HepG2 (cell line): Measurements from ENCODE around the gene EGFL8. TPM values are rescaled to one million over a fixed set of nuclear protein-coding genes. Genes with fewer than 3 reads are reported as not detected.
A peak's percentile ranks its signal among the peaks of the same experiment; 100 is the strongest.

ENCODE experiments used
- AHR ChIP-seq: IDR thresholded peaks from 2 replicates; pipeline ENCODE4 v1.6.1; 2018; ENCODE audit warnings: missing genetic modification reagents, missing compliant biosample characterization
- FOXO4 ChIP-seq: sonication (generic); formaldehyde crosslinking; conservative IDR thresholded peaks from 2 replicates; pipeline ENCODE4 v1.8.1; 2023; ENCODE audit warnings: missing genetic modification reagents
- GTF2F1 ChIP-seq: fragments of 150-350 bp; IDR thresholded peaks from 2 replicates; pipeline ENCODE4 v1.6.1; 2014; ENCODE audit warnings: low read length
- KLF9 ChIP-seq: IDR thresholded peaks from 2 replicates; pipeline ENCODE4 v1.6.1; 2016; ENCODE audit warnings: low read depth
- MBNL3 ChIP-seq: fragments of 250-450 bp; sonication (Bioruptor Pico); conservative IDR thresholded peaks from 2 replicates; pipeline ENCODE4 v1.8.0; 2022; ENCODE audit warnings: mild to moderate bottlenecking, inconsistent platforms
- NFAT5 ChIP-seq: sonication (generic); formaldehyde crosslinking; IDR thresholded peaks from 2 replicates; pipeline ENCODE4 v1.4.0; 2020; ENCODE audit warnings: missing genetic modification reagents
- NFYC ChIP-seq: IDR thresholded peaks from 2 replicates; pipeline ENCODE4 v1.6.1; 2016; ENCODE audit warnings: missing genetic modification reagents, missing compliant biosample characterization
- PHF21A ChIP-seq: sonication (generic); formaldehyde crosslinking; IDR thresholded peaks from 2 replicates; pipeline ENCODE4 v1.5.0; 2020; ENCODE audit warnings: mild to moderate bottlenecking, missing genetic modification reagents
- SALL1 ChIP-seq: sonication (generic); formaldehyde crosslinking; IDR thresholded peaks from 2 replicates; pipeline ENCODE4 v1.8.0; 2022; ENCODE audit warnings: mild to moderate bottlenecking, missing genetic modification reagents
- SATB2 ChIP-seq: sonication (generic); formaldehyde crosslinking; IDR thresholded peaks from 2 replicates; pipeline ENCODE4 v1.5.0; 2020; ENCODE audit warnings: missing genetic modification reagents
- SKIL ChIP-seq: sonication (generic); formaldehyde crosslinking; IDR thresholded peaks from 2 replicates; pipeline ENCODE4 v1.8.0; 2022; ENCODE audit warnings: missing genetic modification reagents, mild to moderate bottlenecking, moderate library complexity, borderline replicate concordance
- SP4 ChIP-seq: sonication (generic); formaldehyde crosslinking; IDR thresholded peaks from 2 replicates; pipeline ENCODE4 v1.8.1; 2023; ENCODE audit warnings: mild to moderate bottlenecking, missing genetic modification reagents
- SRSF1 ChIP-seq: fragments of 200-400 bp; formaldehyde crosslinking; optimal IDR thresholded peaks from 2 replicates; pipeline ENCODE3; 2017; ENCODE audit warnings: mild to moderate bottlenecking, low read depth, low read length, moderate library complexity
- THAP11 ChIP-seq: IDR thresholded peaks from 2 replicates; pipeline ENCODE4 v1.6.1; 2016; ENCODE audit warnings: missing biosample characterization, missing genetic modification reagents
- TOE1 ChIP-seq: sonication (generic); formaldehyde crosslinking; IDR thresholded peaks from 2 replicates; pipeline ENCODE4 v1.4.0; 2020; ENCODE audit warnings: mild to moderate bottlenecking, missing genetic modification reagents
- ZNF709 ChIP-seq: sonication (generic); formaldehyde crosslinking; IDR thresholded peaks from 2 replicates; pipeline ENCODE4 v1.5.0; 2020; ENCODE audit warnings: mild to moderate bottlenecking, missing genetic modification reagents
- ZNF841 ChIP-seq: sonication (generic); formaldehyde crosslinking; IDR thresholded peaks from 2 replicates; pipeline ENCODE4 v1.8.1; 2023; ENCODE audit warnings: missing genetic modification reagents, borderline replicate concordance
- ZXDC ChIP-seq: sonication (generic); formaldehyde crosslinking; IDR thresholded peaks from 2 replicates; pipeline ENCODE4 v1.5.0; 2020; ENCODE audit warnings: mild to moderate bottlenecking, missing genetic modification reagents
- polyA plus RNA-seq, 8 experiments: library from polyadenylated mRNA; depleted of rRNA in 3 of 8; stranded (reverse) in 7 of 8; unstranded in 1 of 8; fragments of >200 nt; fragmentation: Illumina TruSeq in 4 of 8; extraction: Trizol in 4 of 8; gene quantifications; 2 replicates each; pipeline versions ENCODE4 v1.2.1 to v1.2.3, GENCODE V29; 2011 to 2016; ENCODE audit warnings: low read depth in 4 of 8, missing spikeins in 1 of 8, mixed read lengths in 1 of 8; ENCODE audit not compliant: insufficient read depth in 1 of 8
- total RNA-seq, 5 experiments: library from RNA; depleted of rRNA; stranded (reverse); fragments of >200 nt; fragmentation: Illumina TruSeq; extraction: Trizol; gene quantifications; 2 replicates each; pipeline ENCODE4 v1.2.3, GENCODE V29; 2016; ENCODE audit warnings: low read depth in 1 of 5

Gene EGFL8
- total and polyA plus RNA-seq, 2 of the 13 experiments (the other 11 are each of a cell fraction or from before 2014, with no cell fraction given) = 10.0 to 11.5 TPM

- TF ChIP-seq PHF21A (no peak), SRSF1 (no peak), GTF2F1 (no peak), FOXO4 (CRISPR knock-in tag) (no peak), ZXDC (CRISPR knock-in tag) (no peak), SATB2 (no peak), AHR (CRISPR knock-in tag) (no peak), NFYC (no peak), SKIL (CRISPR knock-in tag) (0 out of 2 replicates have a peak, but pooled peaks have one; percentile 22), SP4 (no peak), THAP11 (no peak), TOE1 (CRISPR knock-in tag) (no peak), ZNF709 (CRISPR knock-in tag) (no peak), NFAT5 (no peak), MBNL3 (CRISPR knock-in tag) (no peak), SALL1 (CRISPR knock-in tag) (0 out of 2 replicates have a peak, but pooled peaks have one; percentile 6), ZNF841 (CRISPR knock-in tag) (no peak), KLF9 (CRISPR knock-in tag) (0 out of 2 replicates have a peak, but pooled peaks have one; percentile 14)
Measured at GRCh38 chr6:32178547-32179440, 14.4 kb downstream of the EGFL8 start (continued).
